ENCODE results near the gene AP3S1.
A peak's percentile ranks its signal among the peaks of the same experiment; 100 is the strongest.
"Not testable (repeated sequence)": the region's sequence is repeated elsewhere in the genome, so short reads cannot be mapped to it uniquely, and the experiment has no call there.

The AP3S1 gene

DNA sequence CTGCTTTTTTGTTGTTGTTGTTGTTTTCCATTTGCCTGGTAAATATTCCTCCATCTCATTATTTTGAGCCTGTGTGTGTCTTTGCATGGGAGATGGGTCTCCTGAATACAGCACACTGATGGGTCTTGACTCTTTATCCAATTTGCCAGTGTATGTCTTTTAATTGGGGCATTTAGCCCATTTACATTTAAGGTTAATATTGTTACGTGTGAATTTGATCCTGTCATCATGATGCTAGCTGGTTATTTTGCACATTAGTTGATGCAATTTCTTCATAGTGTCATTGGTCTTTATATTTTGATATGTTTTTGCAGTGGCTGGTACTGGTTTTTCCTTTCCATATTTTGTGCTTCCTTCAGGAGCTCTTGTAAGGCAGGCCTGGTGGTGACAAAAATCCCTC, 16.8 kb upstream of the AP3S1 start:
- not testable (repeated sequence) for DNase-seq (ENCODE audit: low read depth in 1 of 2, low spot score in 1 of 2)

DNA sequence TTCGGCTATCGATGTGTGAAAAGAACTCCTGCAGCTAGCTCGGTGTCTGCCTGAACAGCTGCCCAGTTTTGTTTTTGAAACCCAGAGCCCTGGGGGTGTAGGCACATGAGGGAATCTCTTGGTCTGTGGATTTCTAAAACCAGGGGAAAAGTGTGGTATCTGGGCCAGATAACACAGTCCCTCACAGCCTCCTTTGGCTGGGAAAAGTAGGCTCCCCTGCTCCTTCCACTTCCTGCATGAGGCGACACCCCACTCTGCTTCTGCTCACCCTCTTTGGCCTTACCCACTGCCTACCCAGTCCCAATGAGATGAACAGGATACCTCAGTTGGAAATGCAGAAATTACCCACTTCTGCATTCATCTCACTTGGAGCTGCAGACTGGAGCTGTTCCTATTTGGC, 15.8 kb upstream of the AP3S1 start:
- no peak for DNase-seq (ENCODE audit: low read depth in 1 of 2, low spot score in 1 of 2)

DNA sequence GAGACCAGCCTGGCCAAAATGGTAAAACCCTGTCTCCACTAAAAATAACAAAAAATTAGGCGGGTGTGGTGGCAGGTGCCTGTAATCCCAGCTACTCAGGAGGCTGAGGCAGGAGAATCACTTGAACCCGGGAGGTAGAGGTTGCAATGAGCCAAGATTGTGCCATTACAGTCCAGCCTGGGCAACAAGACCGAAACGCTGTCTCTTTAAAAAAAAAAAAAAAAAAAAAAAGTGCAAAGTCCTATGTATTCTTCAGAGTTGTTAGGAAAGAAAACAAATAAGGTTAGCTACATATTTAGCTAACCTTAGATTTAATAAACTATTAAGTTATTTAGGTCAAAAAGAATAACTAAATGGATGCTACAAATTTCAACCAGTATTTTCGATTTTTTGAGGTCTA, 11.8 kb upstream of the AP3S1 start:
- no peak for DNase-seq (ENCODE audit: low read depth in 1 of 2, low spot score in 1 of 2)

DNA sequence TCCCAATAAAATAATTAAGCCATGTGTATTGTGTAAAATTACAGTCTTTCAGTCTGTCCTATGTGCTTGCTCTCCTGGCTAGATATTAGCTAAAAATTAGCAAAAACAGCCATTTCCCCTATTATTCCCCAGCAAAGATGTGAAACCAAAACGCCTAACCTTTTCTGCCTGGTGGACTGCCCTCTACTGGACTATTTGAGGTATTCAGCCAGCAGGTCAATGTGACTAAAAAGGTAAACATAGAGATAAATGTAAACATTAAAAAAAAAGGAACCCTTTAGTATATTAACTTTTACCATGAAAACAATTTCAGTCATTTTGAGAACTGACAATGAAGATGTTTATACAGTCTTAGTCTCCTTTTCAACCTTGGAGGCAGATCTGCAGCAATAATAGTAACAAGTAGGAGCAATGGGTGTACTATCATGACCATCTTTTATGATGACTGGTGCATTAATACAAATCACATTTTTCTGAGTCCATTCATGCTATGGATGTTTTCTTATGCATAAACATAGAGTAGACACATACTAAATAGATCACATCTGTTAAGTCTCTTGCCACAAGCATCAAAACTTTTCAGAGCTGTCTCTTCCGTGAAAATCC, 10.5 kb upstream of the AP3S1 start:
- DNase-seq (ENCODE audit: low read depth in 1 of 2, low spot score in 1 of 2): no peak

GRCh38 chr5:115835481-115835880, 6.3 kb upstream of the AP3S1 start:
- DNase-seq (ENCODE audit: low read depth in 1 of 2, low spot score in 1 of 2): no peak

GRCh38 chr5:115838885-115839518, 2.7 kb upstream of the AP3S1 start:
- DNase-seq (ENCODE audit: low read depth in 1 of 2, low spot score in 1 of 2): peak in 1 of 2 donors; percentile 2

DNA sequence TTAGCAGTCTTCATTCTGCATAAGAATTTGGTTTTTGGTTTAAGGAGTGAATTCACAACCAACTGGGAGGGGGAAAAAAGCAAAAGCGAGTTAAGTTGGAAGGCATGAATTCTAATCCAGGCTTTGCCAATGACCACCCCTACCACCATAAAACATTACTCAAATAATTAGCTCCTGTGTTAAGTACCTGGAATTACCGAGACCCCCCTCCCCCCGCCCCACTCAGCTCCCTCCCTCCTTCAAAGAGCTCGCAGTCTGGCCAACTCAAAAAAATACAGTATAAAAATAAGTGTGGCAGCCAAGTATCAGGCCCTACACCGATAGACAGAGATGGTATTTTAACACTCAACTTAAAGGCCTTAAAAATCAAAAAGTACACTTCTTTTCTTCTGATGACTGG, 862 bp upstream of the AP3S1 start:
- DNase-seq (ENCODE audit: low read depth in 1 of 2, low spot score in 1 of 2): no peak

DNA sequence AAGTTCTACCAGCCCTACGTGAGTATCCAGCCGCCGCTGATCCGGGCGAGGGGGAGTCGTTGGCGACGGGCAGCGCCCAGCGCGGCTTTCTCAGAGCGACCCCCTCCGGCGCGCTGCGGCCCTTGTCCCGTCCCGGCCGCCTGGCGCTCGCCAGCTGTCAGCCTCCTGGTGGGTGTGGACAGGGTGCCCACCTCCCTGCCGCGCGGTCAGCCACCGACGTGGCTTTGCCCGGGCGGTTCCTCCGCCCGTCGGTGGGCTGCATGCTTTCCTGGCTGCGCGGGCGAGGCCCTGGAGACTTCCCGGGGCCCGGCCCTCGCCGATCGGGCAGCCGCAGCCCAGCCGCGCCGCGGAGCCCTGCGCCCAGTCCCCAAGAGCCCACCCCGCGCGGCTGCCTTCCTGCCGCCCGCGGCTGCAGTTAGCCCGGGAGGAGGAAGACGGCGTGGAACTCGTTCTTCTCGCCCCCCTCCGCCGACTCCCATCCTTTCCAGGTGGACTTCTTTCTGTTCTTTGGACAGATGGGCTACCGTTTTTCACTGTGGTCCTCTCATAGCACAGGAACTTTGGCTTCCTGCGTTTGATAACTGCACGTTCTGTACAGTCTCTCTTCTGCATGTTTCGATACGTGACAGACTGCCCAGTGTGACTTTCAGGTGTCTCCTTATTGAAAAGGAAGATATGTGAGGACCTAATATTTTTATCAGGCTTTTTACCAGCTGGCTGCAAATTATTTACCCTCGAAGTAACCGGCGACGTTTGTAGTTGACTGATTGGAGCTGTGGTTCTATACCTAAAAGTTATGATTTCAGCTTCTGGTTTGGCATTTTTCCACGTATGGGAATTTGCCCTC, 577 bp downstream of the AP3S1 start:
- DNase-seq (ENCODE audit: low read depth in 1 of 2, low spot score in 1 of 2): no peak

- no peak for DNase-seq (ENCODE audit: low read depth in 1 of 2, low spot score in 1 of 2)
These were observed 1.2 kb downstream of the AP3S1 start for GRCh38 chr5:115842952-115843351.

DNA sequence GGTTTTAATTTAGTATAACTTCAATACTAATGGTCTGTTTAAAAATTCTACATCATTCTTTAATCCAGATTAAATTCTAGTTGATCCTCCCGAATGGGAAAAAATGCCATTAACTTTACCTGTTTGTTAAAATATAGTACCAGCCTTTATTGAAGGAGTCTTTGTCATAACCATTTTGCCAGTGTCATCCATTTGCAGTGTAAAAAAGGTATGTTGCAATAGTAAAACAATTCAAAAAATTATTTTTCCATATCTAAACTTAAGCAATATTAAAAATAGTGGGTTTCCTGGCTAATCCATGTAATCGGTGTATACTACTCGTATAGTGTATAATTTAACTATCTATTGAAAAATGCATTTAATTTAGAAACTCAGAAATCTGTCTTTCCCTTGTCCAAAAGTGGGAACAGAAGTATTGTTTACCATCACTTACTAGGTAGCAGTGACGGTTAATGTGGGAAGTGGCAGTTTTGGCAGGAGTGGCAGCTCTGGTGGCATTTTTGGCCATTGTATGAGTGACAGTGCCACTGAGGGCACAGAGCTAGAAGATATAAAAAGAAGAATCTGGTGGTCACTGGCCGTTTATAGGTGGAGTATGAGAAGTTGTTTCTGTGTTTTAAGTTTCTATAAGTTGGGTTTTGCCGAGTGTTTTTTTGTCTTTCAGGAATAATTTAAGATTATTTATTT, 1.9 kb downstream of the AP3S1 start:
- DNase-seq (ENCODE audit: low read depth in 1 of 2, low spot score in 1 of 2): no peak

DNA sequence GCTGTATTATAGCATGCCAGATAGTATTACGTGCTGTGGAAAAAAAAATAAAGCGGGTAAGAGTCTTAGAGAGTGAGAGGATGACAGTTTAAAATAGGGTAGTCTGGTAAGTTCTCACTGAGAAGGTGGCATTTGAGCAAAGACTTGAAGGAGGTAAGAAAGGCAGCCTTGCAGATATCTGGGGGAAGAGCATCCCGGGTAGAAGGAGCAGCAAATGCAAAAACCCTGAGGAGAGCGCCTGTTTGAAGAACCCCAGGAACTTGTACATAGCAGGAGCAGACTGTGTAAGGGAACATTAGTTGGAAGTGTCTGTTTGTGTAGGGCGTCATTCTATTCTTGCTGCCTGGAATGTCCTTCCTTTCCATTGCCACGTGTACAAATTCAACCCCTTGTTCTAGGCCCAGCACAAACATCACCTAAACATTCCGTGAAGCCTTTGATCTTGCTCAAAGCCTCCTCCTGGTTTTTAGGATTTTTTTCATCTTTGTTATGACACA, 2.6 kb downstream of the AP3S1 start:
- DNase-seq (ENCODE audit: low read depth in 1 of 2, low spot score in 1 of 2): no peak

- no peak for DNase-seq (ENCODE audit: low read depth in 1 of 2, low spot score in 1 of 2)
These were observed 5.6 kb downstream of the AP3S1 start for GRCh38 chr5:115847290-115847689.

- no peak for DNase-seq (ENCODE audit: low read depth in 1 of 2, low spot score in 1 of 2)
These were observed 7.6 kb downstream of the AP3S1 start for GRCh38 chr5:115849258-115849798.

DNA sequence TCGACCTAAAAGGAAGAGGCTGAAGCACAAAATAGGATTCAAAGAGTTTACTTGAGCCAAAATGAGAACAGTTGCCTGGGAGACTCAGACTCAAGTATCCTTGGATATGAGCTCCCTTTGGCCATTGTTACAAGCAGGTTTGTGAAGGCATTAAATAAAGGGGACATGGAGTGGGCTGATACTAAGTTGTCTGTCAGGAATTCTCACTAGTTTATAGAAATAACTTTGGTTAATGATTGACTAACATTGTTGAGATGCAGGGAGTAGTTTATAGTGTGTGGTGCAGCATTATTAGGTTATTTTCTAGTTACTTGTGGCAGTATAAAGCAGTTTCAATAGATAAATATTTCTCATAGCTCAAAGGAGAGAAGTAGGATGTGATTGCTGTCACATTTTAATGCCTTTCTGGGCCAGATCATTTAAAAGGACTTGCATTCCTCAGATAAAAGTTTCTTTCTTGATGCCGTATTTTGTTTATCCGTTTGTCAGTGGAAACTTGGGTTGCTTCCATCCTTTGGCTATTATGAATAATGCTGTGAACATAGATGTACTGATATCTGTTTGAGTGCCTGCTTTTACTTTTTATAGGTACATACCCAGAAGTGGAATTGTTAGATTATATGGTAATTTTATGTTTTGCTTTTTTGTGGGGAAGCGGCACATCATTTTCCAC, 9.1 kb downstream of the AP3S1 start:
- DNase-seq (ENCODE audit: low read depth in 1 of 2, low spot score in 1 of 2): no peak

GRCh38 chr5:115854139-115854538, 12.4 kb downstream of the AP3S1 start:
- DNase-seq (ENCODE audit: low read depth in 1 of 2, low spot score in 1 of 2): no peak

GRCh38 chr5:115855959-115856358, 14.2 kb downstream of the AP3S1 start:
- no peak for DNase-seq (ENCODE audit: low read depth in 1 of 2, low spot score in 1 of 2)

DNA sequence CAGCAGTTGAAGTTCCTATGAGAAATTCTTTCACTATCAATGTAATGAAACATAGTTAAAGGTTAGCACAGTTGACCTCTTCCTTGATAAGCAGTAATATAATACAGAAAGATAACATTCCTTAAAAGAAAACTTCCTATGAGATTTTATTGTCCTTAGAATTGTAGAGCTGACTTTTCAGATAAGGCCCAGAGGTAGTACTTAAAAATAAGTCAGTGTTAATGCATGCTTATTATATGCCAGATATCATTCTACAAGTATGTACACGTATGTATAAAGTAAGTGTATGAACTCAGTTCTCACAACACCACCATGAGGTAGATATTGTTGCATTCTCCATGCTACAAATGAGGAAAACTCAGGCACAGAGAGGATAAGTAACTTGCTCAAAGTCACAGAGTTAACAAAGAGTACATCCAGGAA, 15.3 kb downstream of the AP3S1 start:
- no peak for DNase-seq (ENCODE audit: low read depth in 1 of 2, low spot score in 1 of 2)

GRCh38 chr5:115857626-115858349, 16.1 kb downstream of the AP3S1 start:
- no peak for DNase-seq (ENCODE audit: low read depth in 1 of 2, low spot score in 1 of 2)

- no peak for DNase-seq (ENCODE audit: low read depth in 1 of 2, low spot score in 1 of 2)
These were observed 16.7 kb downstream of the AP3S1 start for GRCh38 chr5:115858396-115858795.

DNA sequence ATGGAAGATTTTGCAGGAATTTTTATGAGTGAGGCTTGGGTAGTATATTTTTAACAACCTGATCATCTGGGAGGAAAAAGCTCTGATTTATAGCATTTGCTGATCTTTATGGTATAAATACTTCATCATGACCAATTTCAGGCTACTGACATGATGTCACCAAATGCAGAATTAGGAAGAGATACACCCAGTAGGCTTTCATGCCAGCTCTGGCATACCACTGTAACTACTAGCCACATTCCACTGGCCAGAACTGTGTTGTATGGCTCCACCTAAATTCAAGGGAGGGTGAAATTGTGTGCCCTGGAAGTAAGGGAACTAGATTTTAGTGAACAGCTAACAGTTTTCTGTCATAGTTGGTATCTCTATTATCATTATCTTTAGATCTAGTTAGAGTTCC, 17.6 kb downstream of the AP3S1 start:
- no peak for DNase-seq (ENCODE audit: low read depth in 1 of 2, low spot score in 1 of 2)
